SU-DHL-6 (cell line): Measurements from ENCODE around the gene TMEM187.

Experiments
- CTCF ChIP-seq: fragments of 200-600 bp; sonication (generic); IDR thresholded peaks from one replicate; pipeline ENCODE4 v1.5.1; 2017; ENCODE audit warnings: antibody characterized with exemption, mild to moderate bottlenecking, low read length, moderate library complexity; ENCODE audit not compliant: insufficient read depth, poor library complexity, severe bottlenecking
- EZH2phosphoT487 ChIP-seq: fragments of 200-600 bp; sonication (generic), shearing (Covaris generic); conservative IDR thresholded peaks from 2 replicates; pipeline ENCODE4 v1.6.1; 2018; ENCODE audit warnings: mild to moderate bottlenecking, antibody characterized with exemption, low read length, moderate library complexity, mixed read lengths

- TF ChIP-seq CTCF: no peak
- no peak for TF ChIP-seq EZH2phosphoT487
Observed at GRCh38 chrX:153972368-153973126, at the start of gene TMEM187.
